GM12878 (cell line): ENCODE results near the gene PPOX.

ENCODE experiments used
- CTCF ChIP-seq, 3 experiments: IDR thresholded peaks in 2 of 3; conservative IDR thresholded peaks in 1 of 3; 2 replicates each; pipeline ENCODE4 v1.5.1; 2011; ENCODE audit warnings: low read depth in 3 of 3, low read length in 3 of 3, mild to moderate bottlenecking in 3 of 3, control low read depth in 2 of 3, moderate library complexity in 2 of 3, inconsistent platforms in 1 of 3, mixed read lengths in 1 of 3; ENCODE audit not compliant: control insufficient read depth in 2 of 3, insufficient read depth in 1 of 3; ENCODE audit errors: extremely low read depth in 1 of 3
- EGR1 ChIP-seq, 2 experiments: IDR thresholded peaks; 1 replicate in 1 of 2; 2 replicates in 1 of 2; pipeline ENCODE4 v1.6.1; 2011 to 2012; ENCODE audit warnings: low read depth in 2 of 2, low read length in 2 of 2, borderline replicate concordance in 1 of 2, mild to moderate bottlenecking in 1 of 2, moderate library complexity in 1 of 2
- EP300 ChIP-seq, 2 experiments: fragments of 150-350 bp in 1 of 2; IDR thresholded peaks; 2 replicates each; pipeline ENCODE4 v1.6.1; 2011 to 2012; ENCODE audit warnings: low read depth in 2 of 2, low read length in 2 of 2, borderline replicate concordance in 1 of 2, improper control_type of control experiment in 1 of 2, inconsistent platforms in 1 of 2; ENCODE audit not compliant: control insufficient read depth in 1 of 2
- GABPA ChIP-seq: IDR thresholded peaks from 2 replicates; pipeline ENCODE4 v1.6.1; 2014; ENCODE audit warnings: antibody characterized with exemption, low read depth, mild to moderate bottlenecking, inconsistent platforms
- KDM1A ChIP-seq: fragments of 200-600 bp; sonication (generic); IDR thresholded peaks from 2 replicates; pipeline ENCODE4 v1.6.1; 2016; ENCODE audit warnings: borderline replicate concordance
- POLR2A ChIP-seq: IDR thresholded peaks from 2 replicates; pipeline ENCODE4 v1.6.1; 2011; ENCODE audit warnings: low read depth, mild to moderate bottlenecking, low read length
- POLR2AphosphoS5 ChIP-seq: IDR thresholded peaks from 2 replicates; pipeline ENCODE4 v1.6.1; 2011; ENCODE audit warnings: mild to moderate bottlenecking, low read length, inconsistent platforms
- TAF1 ChIP-seq: IDR thresholded peaks from 2 replicates; pipeline ENCODE4 v1.6.1; 2011; ENCODE audit warnings: mild to moderate bottlenecking, low read depth, low read length, borderline replicate concordance
- TCF7 ChIP-seq: IDR thresholded peaks from 2 replicates; pipeline ENCODE4 v1.6.1; 2014; ENCODE audit warnings: antibody characterized with exemption, borderline replicate concordance
- ZNF274 ChIP-seq: IDR thresholded peaks from one replicate; pipeline ENCODE4 v1.8.0; 2011; ENCODE audit not compliant: insufficient read length, insufficient read depth
- TF ChIP-seq, protein P1 (sequence below): IDR thresholded peaks from 2 replicates; pipeline ENCODE4 v1.6.1; 2011; ENCODE audit warnings: mild to moderate bottlenecking, low read depth, low read length, moderate library complexity; ENCODE audit not compliant: insufficient replicate concordance
- TF ChIP-seq, protein P2 (sequence below): fragments of 450-650 bp; IDR thresholded peaks from 2 replicates; pipeline ENCODE4 v1.6.1; 2018; ENCODE audit warnings: mild to moderate bottlenecking, low read depth, moderate library complexity; ENCODE audit not compliant: partially characterized antibody
- TF ChIP-seq, protein P3 (sequence below): IDR thresholded peaks from 2 replicates; pipeline ENCODE4 v1.6.1; 2012; ENCODE audit warnings: low read depth, low read length, improper control_type of control experiment
- TF ChIP-seq, protein P4 (sequence below): IDR thresholded peaks from 2 replicates; pipeline ENCODE4 v1.6.1; 2011; ENCODE audit warnings: low read depth, mild to moderate bottlenecking, low read length, moderate library complexity, borderline replicate concordance; ENCODE audit errors: extremely low read depth

GRCh38 chr1:161200421-161200991 is 34.3 kb downstream of the PPOX start:
- TF ChIP-seq POLR2A (no peak), TAF1 (no peak), ZNF274 (no peak), CTCF (IDR thresholded peaks at IDR 0.05 in 2 of 3, conservative IDR thresholded peaks at IDR 0.05 in 1 of 3; ENCODE audit: control insufficient read depth in 2 of 3, extremely low read depth in 1 of 3, insufficient read depth in 1 of 3, low read depth in 3 of 3, low read length in 3 of 3) (no peak), KDM1A (no peak), GABPA (no peak), POLR2AphosphoS5 (no peak), EGR1 (IDR thresholded peaks at IDR 0.05; ENCODE audit: borderline replicate concordance in 1 of 2, low read depth in 2 of 2, low read length in 2 of 2) (no peak), TCF7 (no peak), EP300 (IDR thresholded peaks at IDR 0.05; ENCODE audit: borderline replicate concordance in 1 of 2, control insufficient read depth in 1 of 2, low read depth in 2 of 2, low read length in 2 of 2) (no peak)
- TF ChIP-seq, protein P1, sequence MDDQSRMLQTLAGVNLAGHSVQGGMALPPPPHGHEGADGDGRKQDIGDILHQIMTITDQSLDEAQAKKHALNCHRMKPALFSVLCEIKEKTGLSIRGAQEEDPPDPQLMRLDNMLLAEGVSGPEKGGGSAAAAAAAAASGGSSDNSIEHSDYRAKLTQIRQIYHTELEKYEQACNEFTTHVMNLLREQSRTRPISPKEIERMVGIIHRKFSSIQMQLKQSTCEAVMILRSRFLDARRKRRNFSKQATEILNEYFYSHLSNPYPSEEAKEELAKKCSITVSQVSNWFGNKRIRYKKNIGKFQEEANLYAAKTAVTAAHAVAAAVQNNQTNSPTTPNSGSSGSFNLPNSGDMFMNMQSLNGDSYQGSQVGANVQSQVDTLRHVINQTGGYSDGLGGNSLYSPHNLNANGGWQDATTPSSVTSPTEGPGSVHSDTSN, result no peak
- TF ChIP-seq, protein P2, sequence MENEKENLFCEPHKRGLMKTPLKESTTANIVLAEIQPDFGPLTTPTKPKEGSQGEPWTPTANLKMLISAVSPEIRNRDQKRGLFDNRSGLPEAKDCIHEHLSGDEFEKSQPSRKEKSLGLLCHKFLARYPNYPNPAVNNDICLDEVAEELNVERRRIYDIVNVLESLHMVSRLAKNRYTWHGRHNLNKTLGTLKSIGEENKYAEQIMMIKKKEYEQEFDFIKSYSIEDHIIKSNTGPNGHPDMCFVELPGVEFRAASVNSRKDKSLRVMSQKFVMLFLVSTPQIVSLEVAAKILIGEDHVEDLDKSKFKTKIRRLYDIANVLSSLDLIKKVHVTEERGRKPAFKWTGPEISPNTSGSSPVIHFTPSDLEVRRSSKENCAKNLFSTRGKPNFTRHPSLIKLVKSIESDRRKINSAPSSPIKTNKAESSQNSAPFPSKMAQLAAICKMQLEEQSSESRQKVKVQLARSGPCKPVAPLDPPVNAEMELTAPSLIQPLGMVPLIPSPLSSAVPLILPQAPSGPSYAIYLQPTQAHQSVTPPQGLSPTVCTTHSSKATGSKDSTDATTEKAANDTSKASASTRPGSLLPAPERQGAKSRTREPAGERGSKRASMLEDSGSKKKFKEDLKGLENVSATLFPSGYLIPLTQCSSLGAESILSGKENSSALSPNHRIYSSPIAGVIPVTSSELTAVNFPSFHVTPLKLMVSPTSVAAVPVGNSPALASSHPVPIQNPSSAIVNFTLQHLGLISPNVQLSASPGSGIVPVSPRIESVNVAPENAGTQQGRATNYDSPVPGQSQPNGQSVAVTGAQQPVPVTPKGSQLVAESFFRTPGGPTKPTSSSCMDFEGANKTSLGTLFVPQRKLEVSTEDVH, result no peak
- TF ChIP-seq, protein P3, sequence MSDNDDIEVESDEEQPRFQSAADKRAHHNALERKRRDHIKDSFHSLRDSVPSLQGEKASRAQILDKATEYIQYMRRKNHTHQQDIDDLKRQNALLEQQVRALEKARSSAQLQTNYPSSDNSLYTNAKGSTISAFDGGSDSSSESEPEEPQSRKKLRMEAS, result no peak
- TF ChIP-seq, protein P4, sequence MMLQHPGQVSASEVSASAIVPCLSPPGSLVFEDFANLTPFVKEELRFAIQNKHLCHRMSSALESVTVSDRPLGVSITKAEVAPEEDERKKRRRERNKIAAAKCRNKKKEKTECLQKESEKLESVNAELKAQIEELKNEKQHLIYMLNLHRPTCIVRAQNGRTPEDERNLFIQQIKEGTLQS, result no peak
